Ovary (tissue), 3 donors: Measurements from ENCODE around the gene SLCO2A1.

Experiments used
- EP300 ChIP-seq: sonication (generic); formaldehyde crosslinking; IDR thresholded peaks from one replicate; pipeline ENCODE4 v1.6.1; 2017; ENCODE audit warnings: antibody characterized with exemption
- POLR2A ChIP-seq: fragments of 450-650 bp; IDR thresholded peaks from one replicate; pipeline ENCODE4 v1.6.1; 2017; ENCODE audit warnings: antibody characterized with exemption, mild to moderate bottlenecking, moderate library complexity
- TF ChIP-seq, protein P1 (sequence below), 3 donors: fragments of 450-650 bp in 2 of 3; fragments of 200-600 bp in 1 of 3; IDR thresholded peaks; one replicate each; pipeline versions ENCODE4 v1.5.1 to v1.8.0; 2016 to 2022; ENCODE audit warnings: antibody characterized with exemption in 3 of 3, mild to moderate bottlenecking in 1 of 3
- donor health status: DM: no; HTN: no; CAD: no.

DNA sequence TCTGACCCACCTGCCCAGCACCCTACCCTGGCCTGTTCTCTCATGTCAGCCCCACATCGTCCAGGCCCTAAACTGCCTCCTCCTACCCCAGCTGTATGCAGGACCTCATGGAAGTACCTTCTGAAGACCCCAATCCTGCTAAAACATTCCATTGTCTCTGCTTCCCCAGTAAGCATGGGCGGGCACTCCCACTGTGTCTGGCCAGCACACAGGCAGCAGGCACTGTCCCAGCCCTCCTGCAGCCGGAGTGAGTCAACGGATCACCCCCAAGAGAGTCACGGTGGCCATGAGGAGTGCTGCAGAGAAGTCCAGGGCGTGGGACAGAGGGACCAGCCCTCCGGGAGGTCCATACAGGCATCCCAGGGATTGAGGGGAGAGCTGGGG is 36.4 kb upstream of the SLCO2A1 start:
- TF ChIP-seq, protein P1, sequence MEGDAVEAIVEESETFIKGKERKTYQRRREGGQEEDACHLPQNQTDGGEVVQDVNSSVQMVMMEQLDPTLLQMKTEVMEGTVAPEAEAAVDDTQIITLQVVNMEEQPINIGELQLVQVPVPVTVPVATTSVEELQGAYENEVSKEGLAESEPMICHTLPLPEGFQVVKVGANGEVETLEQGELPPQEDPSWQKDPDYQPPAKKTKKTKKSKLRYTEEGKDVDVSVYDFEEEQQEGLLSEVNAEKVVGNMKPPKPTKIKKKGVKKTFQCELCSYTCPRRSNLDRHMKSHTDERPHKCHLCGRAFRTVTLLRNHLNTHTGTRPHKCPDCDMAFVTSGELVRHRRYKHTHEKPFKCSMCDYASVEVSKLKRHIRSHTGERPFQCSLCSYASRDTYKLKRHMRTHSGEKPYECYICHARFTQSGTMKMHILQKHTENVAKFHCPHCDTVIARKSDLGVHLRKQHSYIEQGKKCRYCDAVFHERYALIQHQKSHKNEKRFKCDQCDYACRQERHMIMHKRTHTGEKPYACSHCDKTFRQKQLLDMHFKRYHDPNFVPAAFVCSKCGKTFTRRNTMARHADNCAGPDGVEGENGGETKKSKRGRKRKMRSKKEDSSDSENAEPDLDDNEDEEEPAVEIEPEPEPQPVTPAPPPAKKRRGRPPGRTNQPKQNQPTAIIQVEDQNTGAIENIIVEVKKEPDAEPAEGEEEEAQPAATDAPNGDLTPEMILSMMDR (IDR thresholded peaks at IDR 0.05), result no peak
- TF ChIP-seq EP300 (no peak), POLR2A (no peak)
